HG03097 (cell line): ENCODE data around the gene SUMO2.
"Not testable (repeated sequence)": the region's sequence is repeated elsewhere in the genome, so short reads cannot be mapped to it uniquely, and the experiment has no call there.

Source experiments
- ATAC-seq: cut with Tn5 transposase; IDR thresholded peaks from one replicate; pipeline ENCODE4 v1.9.1; 2021; ENCODE audit not compliant: unreplicated experiment, low FRiP score

The SUMO2 gene

GRCh38 chr17:75183999-75184884, 1.5 kb upstream of the SUMO2 start:
- ATAC-seq, result no peak

- ATAC-seq, result peak; percentile 26
Measured at GRCh38 chr17:75182319-75182568, 515 bp downstream of the SUMO2 start.

GRCh38 chr17:75181608-75182318, 996 bp downstream of the SUMO2 start:
- ATAC-seq, result no peak

GRCh38 chr17:75181110-75181509, 1.6 kb downstream of the SUMO2 start:
- ATAC-seq, result no peak

- no peak for ATAC-seq
Measured at GRCh38 chr17:75178453-75178852, 4.3 kb downstream of the SUMO2 start.

- no peak for ATAC-seq
Measured at GRCh38 chr17:75176625-75177024, 6.1 kb downstream of the SUMO2 start.

- no peak for ATAC-seq
Measured at GRCh38 chr17:75174996-75175395, 7.8 kb downstream of the SUMO2 start.

- no peak for ATAC-seq
Measured at GRCh38 chr17:75173526-75173925, 9.2 kb downstream of the SUMO2 start.

- ATAC-seq, result no peak
Measured at GRCh38 chr17:75168998-75169397, 13.8 kb downstream of the SUMO2 start.

GRCh38 chr17:75164606-75165005, 18.2 kb downstream of the SUMO2 start:
- not testable (repeated sequence) for ATAC-seq

- ATAC-seq, result no peak
Measured at GRCh38 chr17:75163074-75163473, 19.7 kb downstream of the SUMO2 start.

GRCh38 chr17:75160211-75160610, 22.5 kb downstream of the SUMO2 start:
- no peak for ATAC-seq

- ATAC-seq, result no peak
Measured at GRCh38 chr17:75159196-75160031, 23.3 kb downstream of the SUMO2 start.

GRCh38 chr17:75158480-75158879, 24.3 kb downstream of the SUMO2 start:
- not testable (repeated sequence) for ATAC-seq

- ATAC-seq, result no peak
Measured at GRCh38 chr17:75155191-75155601, 27.6 kb downstream of the SUMO2 start.

GRCh38 chr17:75154195-75155106, 28.3 kb downstream of the SUMO2 start, which contains the start of gene JPT1:
Gene JPT1, minus strand, starts transcription at chr17:75154512. Its CDS starts 115 bp downstream, at chr17:75154397.
- peak; percentile 95 for ATAC-seq

- ATAC-seq, result peak; percentile 11
Measured at GRCh38 chr17:75153780-75154194, 29.0 kb downstream of the SUMO2 start.

- no peak for ATAC-seq
Measured at GRCh38 chr17:75152922-75153779, 29.6 kb downstream of the SUMO2 start.

GRCh38 chr17:75152523-75152921, 30.2 kb downstream of the SUMO2 start:
- no peak for ATAC-seq
